Right renal pelvis (tissue), 4 donors: Measurements from ENCODE around the gene NRDE2. TPM values are rescaled to one million over a fixed set of nuclear protein-coding genes. Genes with fewer than 3 reads are reported as not detected.

ENCODE experiments used
- DNase-seq, 4 donors: peaks; one replicate each; pipeline ENCODE4 v3.0.0-alpha.2; 2013; ENCODE audit warnings: low read depth in 4 of 4, low spot score in 3 of 4, missing footprints in 1 of 4
- polyA plus RNA-seq, 4 donors: library from polyadenylated mRNA; unstranded; fragments of 120-200 nt; gene quantifications; one replicate each; pipeline ENCODE4 v1.2.1, GENCODE V29; 2013; ENCODE audit not compliant: insufficient read length in 4 of 4

NRDE2 gene, protein sequence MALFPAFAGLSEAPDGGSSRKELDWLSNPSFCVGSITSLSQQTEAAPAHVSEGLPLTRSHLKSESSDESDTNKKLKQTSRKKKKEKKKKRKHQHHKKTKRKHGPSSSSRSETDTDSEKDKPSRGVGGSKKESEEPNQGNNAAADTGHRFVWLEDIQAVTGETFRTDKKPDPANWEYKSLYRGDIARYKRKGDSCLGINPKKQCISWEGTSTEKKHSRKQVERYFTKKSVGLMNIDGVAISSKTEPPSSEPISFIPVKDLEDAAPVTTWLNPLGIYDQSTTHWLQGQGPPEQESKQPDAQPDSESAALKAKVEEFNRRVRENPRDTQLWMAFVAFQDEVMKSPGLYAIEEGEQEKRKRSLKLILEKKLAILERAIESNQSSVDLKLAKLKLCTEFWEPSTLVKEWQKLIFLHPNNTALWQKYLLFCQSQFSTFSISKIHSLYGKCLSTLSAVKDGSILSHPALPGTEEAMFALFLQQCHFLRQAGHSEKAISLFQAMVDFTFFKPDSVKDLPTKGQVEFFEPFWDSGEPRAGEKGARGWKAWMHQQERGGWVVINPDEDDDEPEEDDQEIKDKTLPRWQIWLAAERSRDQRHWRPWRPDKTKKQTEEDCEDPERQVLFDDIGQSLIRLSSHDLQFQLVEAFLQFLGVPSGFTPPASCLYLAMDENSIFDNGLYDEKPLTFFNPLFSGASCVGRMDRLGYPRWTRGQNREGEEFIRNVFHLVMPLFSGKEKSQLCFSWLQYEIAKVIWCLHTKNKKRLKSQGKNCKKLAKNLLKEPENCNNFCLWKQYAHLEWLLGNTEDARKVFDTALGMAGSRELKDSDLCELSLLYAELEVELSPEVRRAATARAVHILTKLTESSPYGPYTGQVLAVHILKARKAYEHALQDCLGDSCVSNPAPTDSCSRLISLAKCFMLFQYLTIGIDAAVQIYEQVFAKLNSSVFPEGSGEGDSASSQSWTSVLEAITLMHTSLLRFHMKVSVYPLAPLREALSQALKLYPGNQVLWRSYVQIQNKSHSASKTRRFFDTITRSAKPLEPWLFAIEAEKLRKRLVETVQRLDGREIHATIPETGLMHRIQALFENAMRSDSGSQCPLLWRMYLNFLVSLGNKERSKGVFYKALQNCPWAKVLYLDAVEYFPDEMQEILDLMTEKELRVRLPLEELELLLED
- polyA plus RNA-seq = 10 to 100 TPM; 16.9 to 22.3 (median 21.1) TPM

DNA sequence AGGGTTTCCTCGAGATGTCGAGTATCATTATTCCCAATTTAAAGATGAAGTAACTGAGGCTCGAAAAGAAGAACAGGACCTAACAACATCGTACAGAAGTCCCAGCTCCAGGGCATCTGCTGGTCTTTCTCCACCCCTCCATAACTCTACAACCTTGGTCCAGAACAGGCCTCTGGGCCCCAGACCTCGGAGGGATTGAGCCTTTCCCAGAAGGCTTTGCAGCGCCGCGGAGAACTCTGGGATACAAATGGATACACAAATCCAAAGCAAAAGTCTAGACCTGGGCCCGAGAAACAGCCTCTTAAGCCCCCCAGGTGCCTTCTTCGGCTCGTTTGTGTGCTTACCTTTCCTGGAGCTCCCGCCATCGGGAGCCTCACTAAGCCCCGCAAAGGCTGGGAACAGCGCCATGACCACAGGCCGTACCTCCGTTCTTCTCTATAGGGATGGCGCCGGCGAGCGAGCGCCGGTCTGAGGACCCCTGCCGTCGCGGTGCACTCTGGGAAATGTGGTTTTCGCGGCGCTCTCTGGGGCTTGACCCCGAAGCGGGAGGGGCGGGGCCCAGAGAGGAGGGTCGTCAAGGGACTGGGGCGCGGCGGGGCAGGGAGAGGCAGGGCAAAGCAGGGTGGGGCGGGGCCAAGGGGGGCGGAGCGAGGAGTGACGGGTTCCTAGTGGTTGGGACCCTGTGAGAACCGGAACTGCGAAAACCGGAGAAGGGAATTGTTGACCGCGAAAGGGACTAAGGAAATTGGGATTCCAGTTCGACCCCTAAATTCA lies at the start of gene NRDE2:
Gene NRDE2 (minus strand): TSS at position 445 of the 774 bp plus-strand sequence. CDS start 37 bp downstream, at position 408.
- peak; percentile 91 to 96 (median 94) for DNase-seq

DNA sequence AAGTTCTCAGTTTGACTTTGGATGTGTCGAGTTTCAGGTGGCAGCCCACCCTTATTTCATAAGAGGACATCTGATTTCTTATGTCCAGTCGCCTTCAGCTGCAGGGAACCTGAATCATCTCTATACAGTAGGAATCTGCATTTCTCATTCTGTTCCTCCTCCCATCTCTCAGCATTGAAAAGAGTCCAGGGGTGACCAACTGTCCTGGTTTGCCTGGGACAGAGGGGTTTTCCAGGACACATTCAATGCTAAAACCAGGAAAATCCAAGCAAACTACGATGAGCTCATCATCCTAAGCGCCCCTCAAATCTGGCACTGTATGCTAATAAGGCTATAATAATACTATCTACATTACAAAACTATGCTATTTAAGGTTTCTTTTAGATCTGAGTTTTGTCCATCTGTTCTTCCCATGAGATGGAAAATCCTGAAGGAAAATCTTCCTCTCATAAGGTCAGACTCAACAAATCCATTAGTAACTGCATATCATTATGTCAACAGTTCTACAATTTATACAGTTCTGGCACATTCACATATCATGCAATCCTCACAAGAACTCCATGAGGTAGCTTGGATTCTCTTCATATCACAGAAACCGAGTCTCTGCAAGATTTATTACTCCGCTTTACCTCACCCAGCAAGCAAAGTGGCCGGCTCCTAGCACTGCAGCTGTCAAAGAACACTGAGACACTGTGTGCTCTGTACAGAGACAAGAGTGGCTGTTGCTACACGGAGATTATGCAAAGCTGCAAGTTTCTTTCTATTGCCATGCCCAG lies 49.5 kb upstream of the NRDE2 start:
- no peak for DNase-seq

DNA sequence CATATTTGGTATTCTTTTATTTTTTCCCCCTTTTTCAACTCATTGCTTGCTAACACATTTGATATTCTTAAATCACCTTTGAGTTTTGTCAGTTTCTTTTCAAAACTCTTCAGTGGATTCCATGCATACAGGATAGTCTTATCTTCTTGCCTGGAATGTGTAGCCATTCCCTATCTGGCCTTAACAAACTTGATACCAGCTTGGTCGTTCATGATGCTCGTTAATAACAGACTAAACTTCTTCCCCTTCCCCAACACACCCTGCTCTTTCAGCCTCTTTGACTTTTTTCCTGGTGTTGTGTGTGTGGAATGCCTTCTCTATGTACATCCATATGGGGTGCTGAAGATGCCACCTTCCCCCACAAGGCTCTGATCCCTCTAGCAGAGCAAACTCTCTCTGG lies 47.4 kb upstream of the NRDE2 start:
- DNase-seq = no peak

DNA sequence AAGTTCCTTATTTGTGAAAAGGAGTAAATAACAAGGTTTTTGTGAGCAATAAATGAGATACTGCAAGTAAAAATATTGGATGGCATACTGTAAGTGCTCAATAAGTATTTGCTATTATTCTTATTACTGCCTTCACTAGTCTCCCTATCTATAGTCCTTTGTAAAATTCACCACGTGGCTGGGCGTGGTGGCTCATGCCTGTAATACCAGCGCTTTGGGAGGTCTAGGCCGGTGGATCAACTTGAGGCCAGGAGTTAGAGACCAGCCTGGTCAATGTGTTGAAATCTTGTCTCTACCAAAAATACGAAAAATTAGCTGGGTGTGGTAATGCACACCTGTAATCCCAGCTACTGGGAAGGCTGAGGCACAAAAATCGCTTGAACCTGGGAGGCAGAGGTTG lies 46.5 kb upstream of the NRDE2 start:
- DNase-seq = no peak

DNA sequence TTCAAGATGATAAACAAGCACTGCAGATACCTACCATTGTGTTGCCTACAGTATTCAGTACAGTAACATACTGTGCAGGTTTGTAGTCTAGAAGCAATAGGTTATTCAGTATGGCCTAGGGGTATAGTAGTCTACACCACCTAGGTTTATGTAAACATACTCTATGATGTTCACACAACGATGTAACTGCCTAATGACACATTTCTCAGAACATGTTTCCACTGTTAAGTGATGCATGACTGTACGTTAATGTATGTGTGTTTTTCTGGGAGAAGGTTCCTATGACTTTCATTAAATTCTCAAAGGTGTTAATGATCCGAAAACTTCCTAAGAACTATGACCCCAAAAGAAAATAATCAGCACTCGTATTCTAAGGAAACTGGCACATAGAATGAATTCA lies 44.2 kb upstream of the NRDE2 start:
- no peak for DNase-seq

DNA sequence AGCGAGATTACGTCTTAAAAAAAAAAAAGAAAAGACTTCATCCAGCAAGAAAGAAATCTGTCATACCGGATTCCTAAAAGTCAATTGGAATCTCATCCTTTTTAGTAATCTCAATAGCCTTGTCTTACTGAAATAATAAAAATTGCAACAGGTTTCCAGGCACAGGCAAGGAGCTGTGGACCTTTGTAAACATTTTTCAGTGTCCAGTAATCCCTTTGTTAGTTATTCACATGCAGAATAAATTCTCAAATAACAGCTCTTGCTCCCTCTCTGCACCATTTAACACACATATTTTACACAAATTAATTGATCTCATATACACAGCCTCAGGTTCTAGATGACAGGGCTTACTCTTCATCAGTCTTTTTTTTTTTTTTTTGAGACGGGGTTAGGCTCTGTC lies 43.1 kb upstream of the NRDE2 start:
- no peak for DNase-seq

DNA sequence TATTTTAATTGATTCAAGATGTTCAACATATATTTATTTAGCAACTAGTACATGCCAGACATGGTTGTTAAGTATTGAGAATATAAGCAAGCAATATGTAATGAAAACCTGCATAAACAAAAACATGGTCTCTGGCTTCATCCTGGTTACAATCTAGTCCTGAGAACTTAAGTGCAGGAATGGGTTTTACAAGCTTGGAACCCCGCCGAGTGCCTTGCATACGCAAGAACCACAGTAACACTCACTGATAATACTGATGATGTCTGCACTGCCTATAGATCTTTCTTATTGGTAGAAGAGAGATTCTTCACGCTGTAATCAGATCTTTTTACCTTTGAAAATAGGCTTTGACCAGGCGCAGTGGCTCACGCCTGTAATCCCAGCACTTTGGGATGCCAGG lies 42.1 kb upstream of the NRDE2 start:
- DNase-seq = no peak

DNA sequence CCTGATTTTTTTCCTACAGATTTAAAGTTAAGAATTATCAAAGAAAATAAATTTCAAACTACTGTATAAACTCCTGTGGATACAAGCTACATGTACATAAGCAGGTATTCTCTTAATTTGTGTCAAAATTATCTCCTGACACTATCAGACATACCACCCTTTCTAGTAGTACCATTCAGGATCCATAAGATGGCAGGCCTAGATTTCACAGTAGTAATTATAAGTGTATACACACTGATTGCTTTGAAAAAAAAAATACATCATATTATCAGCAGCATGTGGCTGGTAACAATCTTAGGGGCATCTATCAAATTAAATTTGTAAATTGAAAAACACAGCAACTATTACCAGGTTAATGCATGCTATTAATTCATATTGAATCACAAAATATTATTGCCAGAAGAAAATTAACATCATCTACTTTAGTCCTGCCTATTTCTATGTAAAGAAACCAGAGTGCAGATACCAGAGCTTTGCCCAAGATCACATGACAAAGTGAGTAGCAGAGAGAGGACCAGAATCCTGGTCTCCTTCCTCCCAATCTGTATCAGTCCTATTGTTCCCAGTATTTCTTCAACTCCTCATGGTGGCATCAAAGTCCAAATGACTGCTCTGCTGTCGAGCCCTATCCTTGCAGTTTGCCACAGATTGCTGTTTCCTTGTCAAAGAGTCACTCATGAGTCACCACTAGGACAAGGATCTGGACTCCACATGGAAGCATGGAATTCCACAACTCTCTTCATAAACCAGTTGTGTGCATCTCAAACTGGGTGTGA lies 37.4 kb upstream of the NRDE2 start:
- DNase-seq = no peak

DNA sequence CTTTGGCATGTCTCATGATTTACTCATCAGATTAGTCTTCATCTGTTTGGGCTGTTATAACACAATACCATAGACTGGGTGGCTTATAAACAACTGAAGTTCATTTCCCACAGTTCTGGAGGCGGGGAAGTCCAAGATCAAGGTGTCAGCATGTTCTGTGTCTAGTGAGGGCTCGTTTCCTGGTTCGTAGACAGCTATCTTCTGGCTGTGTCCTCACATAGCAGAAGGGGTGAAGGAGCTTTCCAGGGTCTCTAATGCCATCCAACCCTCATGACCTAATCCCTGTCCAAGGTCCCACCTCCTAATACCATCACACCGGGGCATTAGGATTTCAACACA lies 30.8 kb upstream of the NRDE2 start:
- no peak for DNase-seq

DNA sequence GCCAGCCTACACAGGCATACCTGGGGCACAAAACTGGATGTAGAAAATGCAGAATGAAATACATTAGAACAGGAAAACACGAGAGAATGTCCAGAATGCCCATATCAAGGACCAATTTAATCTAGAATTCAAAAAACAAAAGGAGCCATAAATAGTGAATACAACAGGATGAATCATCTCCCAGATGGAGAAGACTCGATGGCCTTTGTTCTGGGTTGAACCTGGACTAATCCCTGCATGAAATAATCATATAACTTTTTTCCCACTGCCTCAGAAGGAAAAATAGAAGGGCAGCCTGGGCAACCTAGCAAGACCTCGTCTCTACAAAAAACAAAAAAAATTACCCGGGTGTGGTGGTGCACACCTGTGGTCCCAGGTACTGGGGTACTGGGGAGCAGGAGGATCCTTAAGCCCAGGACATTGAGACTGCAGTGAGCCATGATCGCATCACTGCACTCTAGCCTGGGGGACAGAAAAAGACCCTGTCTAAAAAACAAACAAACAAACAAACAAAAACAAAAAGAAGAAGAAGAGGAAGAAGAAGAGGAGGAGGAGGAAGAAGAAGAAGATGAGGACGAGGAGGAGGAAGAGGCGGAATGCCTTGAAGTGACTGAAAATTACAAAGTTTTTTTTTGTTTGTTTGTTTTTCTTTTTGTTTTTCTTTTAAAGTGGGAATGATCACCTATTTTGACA lies 30.3 kb upstream of the NRDE2 start:
- no peak for DNase-seq

DNA sequence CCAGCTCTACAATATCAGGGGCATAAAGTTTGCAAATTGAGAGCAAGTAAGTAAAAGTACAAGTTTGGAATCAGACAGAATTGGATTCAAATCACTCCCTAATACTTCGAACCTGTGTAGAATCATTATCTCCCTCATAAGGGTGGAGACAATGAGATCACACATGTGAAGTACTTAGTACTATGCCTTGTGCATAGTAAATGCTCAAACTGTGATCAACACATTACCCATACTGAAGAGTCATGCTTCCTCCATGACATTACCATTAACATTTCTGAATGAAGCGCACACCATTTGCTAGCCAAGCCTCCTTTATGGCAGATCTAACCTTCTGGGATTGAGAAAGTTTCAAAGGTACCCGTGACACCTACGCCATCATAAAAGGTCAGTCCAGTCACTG lies 26.6 kb upstream of the NRDE2 start:
- no peak for DNase-seq

DNA sequence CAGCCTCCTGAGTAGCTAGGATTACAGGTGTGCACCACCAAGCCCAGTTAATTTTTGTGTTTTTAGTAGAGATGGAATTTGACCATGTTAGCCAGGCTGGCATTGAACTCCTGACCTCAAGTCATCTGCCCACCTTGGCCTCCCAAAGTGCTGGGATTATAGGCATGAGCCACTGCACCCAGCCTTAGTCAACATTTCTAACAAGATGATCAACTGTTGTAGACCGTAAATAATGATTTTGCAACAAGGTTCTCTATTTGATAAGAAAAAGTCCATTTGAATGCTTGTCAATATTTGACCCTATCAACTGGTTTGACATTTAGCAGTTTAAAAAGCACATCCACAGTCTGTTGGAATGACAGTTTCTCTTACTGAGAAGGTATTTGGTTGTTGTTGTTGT lies 25.2 kb upstream of the NRDE2 start:
- DNase-seq = no peak

DNA sequence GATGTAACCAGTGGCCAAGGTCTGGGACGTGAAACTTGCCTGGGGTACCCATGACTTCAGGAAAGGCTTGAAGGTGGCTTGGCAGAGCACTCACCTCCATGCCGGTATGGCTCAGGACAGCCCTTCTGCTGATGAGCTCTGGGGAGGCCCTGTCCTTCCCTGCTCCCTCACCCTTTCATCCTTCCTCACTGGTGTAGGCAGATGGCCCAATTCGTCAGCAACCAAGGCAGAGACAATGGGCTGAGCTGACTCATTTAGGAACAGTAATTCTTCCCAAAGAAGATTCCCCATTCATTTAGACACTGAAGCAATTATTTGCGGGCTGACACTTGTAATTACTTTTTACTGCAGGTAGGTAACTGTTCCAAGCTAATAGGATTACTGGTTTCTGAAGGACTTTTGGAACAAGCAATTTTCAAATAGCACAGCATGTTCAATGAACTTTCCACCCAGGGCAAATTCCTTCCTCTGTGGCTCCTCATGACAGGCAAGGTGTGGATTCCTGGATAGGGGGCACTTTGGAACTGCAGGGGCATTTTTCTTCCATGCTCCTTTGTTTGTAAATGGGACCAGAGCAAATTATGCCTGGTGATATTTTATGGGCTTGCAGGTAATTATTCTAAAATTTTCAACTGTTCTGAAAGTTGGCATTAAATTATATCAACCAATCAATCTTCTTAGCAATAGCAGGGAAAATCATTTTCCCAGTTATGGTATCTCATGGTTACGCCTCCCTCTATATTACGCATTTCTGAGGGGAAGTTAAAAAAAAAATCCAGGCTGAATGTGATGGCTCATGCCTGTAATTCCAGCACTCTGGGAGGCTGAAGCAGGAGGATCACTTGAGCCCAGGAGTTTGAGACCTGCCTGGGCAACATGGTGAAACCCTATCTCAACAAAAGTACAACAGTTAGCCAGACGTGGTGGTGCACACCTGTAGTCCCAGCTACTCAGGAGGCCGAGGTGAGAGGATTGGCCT lies 24.1 kb upstream of the NRDE2 start:
- DNase-seq = no peak

DNA sequence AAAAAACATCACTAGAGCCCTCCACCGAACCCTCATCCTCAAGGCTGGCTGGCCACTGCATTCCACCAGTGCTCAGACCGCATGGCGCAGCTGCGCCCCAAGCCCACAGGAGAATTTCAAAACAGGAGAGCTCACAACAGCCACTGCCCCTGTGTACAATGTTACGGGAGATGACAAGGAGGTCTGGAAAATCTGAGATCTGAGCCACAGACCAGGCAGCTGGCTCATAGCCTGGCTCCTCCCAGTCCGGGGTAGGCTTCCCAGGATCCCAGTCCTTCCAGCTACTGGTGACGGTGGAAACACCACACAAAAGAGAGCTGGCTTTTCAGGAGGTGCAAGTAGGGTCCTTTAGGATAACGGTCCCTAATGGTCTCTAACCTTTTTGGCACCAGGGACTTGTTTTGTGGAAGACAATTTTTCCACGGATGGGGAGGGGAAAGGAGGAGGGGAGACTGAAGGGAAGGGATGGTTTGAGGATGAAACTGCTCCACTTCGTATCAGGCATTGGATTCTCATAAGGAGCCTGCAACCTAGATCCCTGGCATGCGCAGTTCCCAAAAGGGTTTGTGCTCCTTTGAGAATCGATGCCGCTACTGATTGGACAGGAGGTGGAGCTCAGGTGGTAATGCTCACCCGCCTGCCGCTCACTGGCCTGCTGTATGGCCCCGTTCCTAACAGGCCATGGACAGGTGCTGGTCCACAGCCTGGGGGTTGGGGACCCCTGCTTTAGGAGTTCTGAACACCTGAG lies 23.0 kb upstream of the NRDE2 start:
- no peak for DNase-seq

DNA sequence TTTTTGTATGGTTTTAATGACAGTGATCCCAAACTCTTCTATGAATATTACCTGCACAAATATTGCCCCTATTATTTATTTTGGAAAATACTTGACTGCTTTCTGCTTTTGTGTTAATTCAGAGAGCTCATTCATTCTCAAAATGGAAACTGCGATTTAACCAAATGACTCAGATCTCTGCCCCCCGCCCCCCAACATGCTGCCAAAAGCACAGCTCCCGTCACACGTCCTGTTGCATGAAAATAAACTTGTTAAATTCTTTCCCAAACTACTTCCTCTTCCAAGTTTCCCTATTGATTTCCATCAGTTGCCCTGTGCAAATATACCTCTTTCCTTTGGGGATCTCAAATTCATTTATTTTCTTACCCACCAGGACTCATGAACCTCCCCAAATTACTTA lies 18.0 kb upstream of the NRDE2 start:
- DNase-seq = no peak

DNA sequence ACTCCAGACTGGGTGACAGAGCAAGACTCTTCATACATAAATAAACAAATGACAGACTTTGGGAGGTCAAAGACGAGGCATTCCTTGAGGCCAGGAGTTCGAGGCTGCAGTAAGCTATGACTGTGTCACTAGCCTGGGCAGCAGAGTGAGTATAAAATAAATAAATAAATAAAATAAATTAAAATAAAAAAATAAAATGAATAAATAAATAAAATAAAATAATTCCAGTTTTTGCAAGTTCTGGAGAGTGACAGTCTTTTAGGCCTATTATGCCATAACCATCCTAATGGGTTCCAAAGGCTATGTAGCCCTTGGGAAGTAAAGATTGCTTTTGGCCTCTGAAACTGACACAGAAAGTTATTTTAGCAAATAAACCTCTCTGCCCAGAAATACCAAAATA lies 16.5 kb upstream of the NRDE2 start:
- no peak for DNase-seq

DNA sequence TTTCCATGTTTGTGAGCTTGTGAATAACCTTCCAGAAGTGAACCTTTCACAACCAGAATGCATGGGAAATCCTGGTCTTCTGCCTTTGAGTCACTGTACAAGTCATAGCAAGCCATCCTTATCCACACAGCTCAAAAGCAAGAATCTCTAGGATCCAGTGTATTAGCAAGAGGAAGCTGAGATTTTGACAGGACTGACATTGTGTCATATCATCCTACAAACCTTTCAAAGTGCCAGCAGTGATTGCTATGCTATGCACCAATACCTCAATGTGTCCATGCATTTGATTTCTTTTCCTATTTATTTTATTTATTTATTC lies 13.5 kb upstream of the NRDE2 start:
- DNase-seq = no peak
